GM21737 (cell line): ENCODE data around the gene NDUFB3.
"Not testable (repeated sequence)": the region's sequence is repeated elsewhere in the genome, so short reads cannot be mapped to it uniquely, and the experiment has no call there.

Source experiments
- ATAC-seq: cut with Tn5 transposase; IDR thresholded peaks from one replicate; pipeline ENCODE4 v1.9.1; 2021; ENCODE audit warnings: mild to moderate bottlenecking, moderate library complexity; ENCODE audit not compliant: unreplicated experiment

NDUFB3 gene

GRCh38 chr2:201090574-201090973 is 18.8 kb downstream of the NDUFB3 start:
- ATAC-seq: no peak

DNA sequence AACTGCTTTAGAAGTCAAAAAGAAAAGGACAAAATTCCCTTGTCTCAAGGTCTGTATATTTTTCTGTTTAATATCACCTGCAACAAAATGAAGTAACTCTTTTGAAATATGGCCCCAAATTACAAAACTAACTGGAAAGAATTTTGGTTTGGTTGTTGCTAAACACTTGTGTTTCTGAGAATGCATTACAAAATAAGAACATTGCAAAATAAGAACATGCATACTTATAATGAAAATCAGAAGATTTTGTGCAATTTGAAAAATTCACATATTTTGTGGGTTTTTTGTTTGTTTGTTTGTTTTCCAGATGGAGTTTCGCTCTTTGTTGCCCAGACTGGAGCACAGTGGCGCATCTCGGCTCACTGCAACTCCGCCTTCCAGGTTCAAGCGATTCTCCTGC is 21.8 kb downstream of the NDUFB3 start:
- ATAC-seq: no peak

GRCh38 chr2:201100497-201100896 is 28.7 kb downstream of the NDUFB3 start:
- ATAC-seq: no peak

DNA sequence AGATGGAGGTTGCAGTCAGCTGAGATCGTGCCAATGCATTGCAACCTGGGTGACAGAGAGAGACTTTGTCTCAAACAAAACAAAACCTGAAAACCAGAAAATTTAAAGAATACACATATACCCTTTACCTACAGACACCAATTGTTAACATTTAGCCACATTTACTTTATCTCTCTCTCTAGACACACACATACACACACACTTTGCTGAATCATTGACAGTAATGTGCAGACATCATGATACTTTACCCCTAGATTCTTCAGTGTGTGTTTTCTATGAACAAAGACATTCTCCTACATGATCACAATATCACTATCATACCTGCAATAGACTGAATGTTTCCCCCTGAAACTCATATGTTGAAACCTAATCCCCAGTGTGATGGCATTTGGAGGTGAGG is 34.0 kb downstream of the NDUFB3 start:
- no peak for ATAC-seq

DNA sequence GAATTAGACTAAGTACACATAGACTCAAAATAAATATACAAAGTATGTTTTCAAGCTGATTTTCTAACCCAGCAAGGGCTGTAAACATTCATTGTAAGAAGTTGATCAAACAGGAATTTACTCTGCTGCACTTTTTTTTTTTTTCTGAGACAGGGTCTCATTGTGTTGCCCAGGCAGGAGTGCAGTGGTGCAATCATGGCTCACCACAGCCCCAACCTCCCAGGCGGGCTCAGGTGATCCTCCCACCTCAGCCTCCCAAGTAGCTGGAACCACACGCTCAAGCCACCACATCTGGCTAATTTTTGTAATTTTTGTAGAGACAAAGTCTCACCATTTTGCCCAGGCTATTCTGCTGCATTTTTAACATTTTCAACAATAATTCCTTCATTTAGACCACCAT is 35.8 kb downstream of the NDUFB3 start:
- ATAC-seq: no peak

DNA sequence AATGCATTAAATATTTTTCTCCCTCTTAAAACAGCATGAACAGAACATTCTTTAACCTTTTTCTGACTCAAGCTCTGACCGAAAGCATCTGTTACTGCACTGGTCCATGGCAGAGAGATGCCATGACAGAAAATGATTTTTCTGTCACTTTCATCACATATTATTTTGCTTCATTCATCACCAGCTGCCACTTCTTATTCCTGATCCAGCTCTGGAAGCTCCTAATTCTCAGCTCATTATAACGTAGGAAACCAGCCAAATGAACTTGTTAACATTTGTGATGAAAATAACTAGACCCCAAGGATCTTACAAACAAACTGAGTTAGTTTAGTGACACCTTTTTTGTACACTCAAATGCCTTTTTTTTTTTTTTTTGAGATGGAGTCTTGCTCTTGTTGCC is 36.5 kb downstream of the NDUFB3 start:
- ATAC-seq: no peak

DNA sequence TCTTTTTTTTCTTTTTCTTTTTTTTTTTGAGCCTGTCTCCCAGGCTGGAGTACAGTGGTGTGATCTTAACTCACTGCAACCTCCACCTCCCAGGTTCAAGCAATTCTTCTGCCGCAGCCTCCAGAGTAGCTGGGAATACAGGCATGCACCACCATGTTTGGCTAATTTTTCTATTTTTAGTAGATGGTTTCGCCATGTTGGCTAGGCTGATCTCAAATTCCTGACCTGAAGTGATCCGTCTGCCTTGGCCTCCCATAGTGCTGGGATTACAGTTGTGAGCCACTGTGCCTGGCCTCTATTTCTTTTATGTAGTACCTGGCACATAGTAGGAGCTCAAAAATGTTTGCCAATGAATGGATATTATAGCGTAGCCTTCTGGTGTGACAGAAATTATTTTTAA is 37.4 kb downstream of the NDUFB3 start:
- no peak for ATAC-seq

DNA sequence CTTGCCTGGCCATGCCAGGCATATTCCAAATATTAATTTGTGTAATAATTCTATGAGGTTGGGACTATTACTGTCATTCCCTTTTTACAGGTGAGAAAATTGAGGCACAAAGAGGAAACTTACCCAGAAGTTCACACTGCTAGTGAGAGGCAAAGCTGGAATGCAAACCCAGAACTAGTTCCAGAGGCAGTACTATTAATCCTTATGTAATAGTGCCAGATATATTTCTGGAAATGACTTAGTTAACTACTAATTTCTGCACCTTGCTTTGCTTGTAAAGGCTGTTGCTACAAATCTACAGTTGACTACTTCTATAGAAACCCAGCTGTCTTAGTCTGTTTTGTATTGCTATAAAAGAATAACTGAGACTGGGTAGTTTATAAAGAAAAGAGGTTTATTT is 38.8 kb downstream of the NDUFB3 start:
- ATAC-seq: no peak

GRCh38 chr2:201111096-201111495 is 39.3 kb downstream of the NDUFB3 start:
- ATAC-seq: no peak

DNA sequence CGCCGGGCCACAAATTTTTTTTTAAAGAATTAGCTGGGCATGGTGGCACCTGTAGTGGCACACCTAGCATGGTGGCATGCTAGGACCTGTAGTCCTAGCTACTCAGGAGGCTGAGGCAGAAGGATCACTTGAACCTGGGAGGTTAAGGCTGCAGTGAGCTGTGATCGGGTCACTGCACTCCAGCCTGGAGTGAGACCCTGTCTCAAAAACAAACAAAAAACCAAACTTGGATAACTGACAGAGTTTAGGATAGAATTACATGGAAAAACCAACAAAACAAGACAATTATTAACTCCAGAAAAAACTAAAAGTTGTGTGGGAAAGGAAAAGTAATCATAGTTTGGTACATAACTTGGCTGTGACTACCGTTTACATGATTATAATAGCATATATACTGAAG is 42.5 kb downstream of the NDUFB3 start:
- ATAC-seq: no peak

- no peak for ATAC-seq
Observed at GRCh38 chr2:201114846-201115245, 43.0 kb downstream of the NDUFB3 start.

DNA sequence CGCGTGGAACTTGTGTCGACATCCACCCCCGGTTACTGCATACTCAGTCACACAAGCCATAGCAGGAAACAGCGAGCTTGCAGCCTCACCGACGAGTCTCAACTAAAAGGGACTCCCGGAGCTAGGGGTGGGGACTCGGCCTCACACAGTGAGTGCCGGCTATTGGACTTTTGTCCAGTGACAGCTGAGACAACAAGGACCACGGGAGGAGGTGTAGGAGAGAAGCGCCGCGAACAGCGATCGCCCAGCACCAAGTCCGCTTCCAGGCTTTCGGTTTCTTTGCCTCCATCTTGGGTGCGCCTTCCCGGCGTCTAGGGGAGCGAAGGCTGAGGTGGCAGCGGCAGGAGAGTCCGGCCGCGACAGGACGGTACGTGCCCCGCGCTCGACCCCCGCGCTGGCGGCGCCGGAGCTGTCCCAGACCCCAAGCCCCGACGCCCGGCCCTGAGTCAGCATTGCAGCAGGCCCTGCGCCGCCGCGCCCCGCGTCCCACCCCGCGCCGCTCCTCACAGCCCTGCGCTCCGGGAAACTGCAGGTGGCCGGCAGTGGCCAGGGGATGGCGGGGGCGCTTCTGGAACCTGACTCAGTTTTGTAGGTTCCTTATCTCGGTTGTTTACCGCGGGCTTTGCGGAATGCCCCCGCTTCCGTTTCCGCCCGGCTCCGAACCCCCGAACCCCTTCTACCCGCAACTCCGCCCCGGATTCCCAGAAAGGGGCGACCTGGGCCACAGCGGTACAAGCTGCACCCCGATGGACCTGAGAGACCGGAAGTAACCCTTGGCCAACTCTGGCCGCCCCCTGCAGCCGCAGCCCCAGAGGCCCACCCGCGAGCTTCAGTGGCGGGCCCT is 44.5 kb downstream of the NDUFB3 start, which contains the start of gene CFLAR:
TSS of gene CFLAR (plus strand) at position 50 of the 844 bp plus-strand sequence. CDS start 13,702 bp downstream, outside the sequence.
- peak; percentile 34 for ATAC-seq

GRCh38 chr2:201116959-201117734 is 45.3 kb downstream of the NDUFB3 start:
- peak; percentile 27 for ATAC-seq

- not testable (repeated sequence) for ATAC-seq
Observed at GRCh38 chr2:201117735-201118094, 45.9 kb downstream of the NDUFB3 start.

DNA sequence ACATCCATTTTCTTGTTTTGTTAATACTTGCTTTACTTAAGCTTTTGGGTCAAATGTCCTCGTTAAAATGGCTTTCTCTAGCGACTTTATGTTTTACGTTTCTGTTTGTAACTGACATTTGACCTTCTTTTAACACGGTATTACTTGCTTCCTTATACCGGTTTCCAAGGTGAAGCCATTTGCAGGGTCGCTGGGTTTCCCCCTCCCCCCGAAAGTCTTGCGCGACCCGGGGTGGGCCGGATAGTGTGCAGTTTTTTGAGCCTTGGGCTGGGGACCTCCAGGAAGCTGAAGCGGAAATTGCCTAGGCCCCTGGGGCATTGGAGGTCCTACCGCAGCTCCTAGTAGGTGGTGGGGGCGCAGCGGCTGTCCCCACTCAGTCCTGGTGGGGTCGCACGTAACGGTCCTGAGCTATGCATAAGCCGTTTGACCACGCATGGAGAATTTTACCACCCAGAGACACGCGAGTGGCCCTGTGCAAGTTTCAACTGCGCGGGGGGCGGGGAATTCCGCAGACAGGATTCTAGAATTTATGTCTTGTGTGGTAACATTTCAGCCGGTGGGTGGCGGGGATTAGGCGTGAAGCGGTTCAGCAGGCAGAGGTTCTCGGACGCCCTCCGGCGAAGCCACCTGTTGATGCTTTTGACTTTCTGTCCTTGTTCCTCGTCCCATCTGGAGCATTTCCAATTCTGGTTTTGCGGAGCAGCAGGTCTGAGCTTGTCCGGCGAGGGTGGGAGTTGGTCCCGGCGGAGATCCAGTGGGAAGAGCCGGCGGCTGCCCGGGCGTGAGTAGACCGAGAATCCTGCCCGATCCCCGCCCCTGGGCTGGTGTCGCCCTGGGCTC is 46.5 kb downstream of the NDUFB3 start:
- ATAC-seq: peak; percentile 38

- ATAC-seq: no peak
Observed at GRCh38 chr2:201118961-201119854, 47.4 kb downstream of the NDUFB3 start.

DNA sequence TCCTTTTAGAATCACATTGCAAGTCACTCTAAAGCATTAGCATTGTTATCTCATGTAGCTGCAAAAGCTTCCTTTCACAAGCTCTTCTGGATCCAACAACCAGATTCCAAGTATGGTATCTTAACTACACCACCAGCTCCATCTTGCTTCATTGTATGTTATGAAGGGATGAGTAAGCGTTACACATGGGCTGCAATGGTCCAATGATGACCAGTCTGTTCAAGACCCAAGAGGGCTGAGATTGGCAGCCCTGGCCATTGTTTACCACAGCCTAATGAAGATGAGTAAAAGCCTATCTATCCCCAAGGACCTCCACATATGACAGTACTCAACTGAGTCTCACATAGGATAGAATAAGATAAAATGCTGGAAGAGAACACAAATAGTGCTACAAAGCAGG is 50.5 kb downstream of the NDUFB3 start:
- ATAC-seq: no peak

GRCh38 chr2:201126308-201127151 is 54.7 kb downstream of the NDUFB3 start:
- peak; percentile 19 for ATAC-seq

- ATAC-seq: no peak
Observed at GRCh38 chr2:201127152-201127511, 55.3 kb downstream of the NDUFB3 start.
